GM21576 (cell line): ENCODE results near the gene ARFRP1.

Source experiments
- ATAC-seq: cut with Tn5 transposase; IDR thresholded peaks from one replicate; pipeline ENCODE4 v1.9.1; 2021; ENCODE audit warnings: mild to moderate bottlenecking, moderate library complexity; ENCODE audit not compliant: unreplicated experiment

ARFRP1 gene

GRCh38 chr20:63702751-63703470 lies 4.9 kb downstream of the ARFRP1 start:
- ATAC-seq, result no peak

- ATAC-seq, result no peak
These were observed 5.6 kb downstream of the ARFRP1 start for GRCh38 chr20:63702036-63702665.

DNA sequence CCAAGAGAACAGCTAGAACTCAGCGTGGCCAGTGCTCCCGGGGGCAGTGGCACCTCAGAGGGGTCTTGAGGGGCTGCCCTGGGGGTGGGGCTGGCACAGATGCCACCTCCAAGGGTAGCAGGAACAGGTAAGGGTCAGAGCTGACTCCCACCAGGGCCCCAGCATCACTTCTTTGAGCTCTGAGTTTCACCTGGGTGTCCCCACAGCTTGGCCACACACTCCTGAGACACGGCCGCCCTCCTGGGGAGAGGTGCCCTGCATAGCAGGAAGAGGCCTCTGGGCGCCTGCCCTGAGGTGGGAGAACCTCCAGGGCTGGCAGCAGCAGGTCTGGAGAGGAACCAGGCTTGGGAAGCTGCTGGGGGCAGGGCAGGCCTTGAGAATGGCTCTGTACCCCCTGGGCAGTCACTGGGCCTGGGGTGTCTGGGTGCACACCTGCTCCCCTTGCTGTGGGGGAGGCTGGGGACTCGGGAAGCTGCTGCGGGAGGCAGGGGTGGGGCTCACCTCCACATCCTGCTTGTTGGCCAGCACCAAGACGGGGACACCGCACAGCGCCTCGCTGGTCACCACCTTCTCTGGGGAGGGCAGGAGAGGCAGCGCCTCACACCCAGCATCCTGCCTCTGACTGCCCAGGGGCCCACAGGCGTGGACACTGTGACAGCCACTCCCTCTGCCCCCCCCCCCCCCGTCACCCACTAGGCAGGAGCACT lies 6.3 kb downstream of the ARFRP1 start:
- ATAC-seq, result no peak

GRCh38 chr20:63701051-63701328 lies 6.8 kb downstream of the ARFRP1 start:
- no peak for ATAC-seq

GRCh38 chr20:63700199-63701050 lies 7.4 kb downstream of the ARFRP1 start:
- no peak for ATAC-seq

- no peak for ATAC-seq
These were observed 8.1 kb downstream of the ARFRP1 start for GRCh38 chr20:63699466-63700198.

DNA sequence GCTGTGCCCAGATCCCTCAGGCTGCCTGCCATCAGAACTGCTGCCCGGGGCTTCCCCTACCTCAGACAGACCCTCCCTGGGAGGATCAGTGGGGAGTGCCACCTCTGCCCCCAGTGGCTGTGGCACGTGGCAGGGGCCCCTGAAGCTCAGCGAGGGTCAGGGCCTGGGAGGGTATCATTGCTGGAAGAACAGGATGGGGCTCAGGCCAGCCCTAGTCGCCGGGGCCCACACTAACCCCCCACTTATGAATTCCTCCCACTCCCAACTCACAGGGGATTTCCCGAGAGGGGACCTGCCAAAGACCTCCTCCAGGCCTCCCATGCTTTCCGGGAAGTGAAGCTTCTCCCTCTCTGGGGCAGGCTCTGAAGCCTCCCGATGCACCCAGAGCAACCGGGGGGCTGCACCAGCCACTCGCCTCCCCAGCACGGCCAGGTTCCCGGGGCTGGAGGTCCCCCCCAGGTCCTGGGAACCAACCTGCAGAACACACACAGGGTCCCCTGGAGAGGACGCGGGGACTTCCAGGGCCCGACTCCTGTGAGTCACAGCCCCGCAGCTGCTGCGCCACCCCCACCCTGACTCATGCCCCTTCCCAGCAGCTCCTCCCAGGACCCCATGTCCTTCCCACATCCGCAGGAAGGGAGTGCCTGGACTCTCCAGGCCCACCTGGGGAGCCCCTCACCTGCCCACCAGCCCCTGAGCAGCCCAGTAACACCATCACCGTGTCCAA lies 8.9 kb downstream of the ARFRP1 start:
- no peak for ATAC-seq

- ATAC-seq, result no peak
These were observed 9.8 kb downstream of the ARFRP1 start for GRCh38 chr20:63697868-63698545.

- no peak for ATAC-seq
These were observed 10.4 kb downstream of the ARFRP1 start for GRCh38 chr20:63697357-63697867.

GRCh38 chr20:63696628-63697356 lies 11.0 kb downstream of the ARFRP1 start, which contains the start of gene TNFRSF6B:
Gene TNFRSF6B (plus strand): TSS chr20:63696652. CDS start chr20:63696768, 116 bp downstream.
- ATAC-seq, result no peak

GRCh38 chr20:63696306-63696627 lies 11.5 kb downstream of the ARFRP1 start:
- no peak for ATAC-seq

DNA sequence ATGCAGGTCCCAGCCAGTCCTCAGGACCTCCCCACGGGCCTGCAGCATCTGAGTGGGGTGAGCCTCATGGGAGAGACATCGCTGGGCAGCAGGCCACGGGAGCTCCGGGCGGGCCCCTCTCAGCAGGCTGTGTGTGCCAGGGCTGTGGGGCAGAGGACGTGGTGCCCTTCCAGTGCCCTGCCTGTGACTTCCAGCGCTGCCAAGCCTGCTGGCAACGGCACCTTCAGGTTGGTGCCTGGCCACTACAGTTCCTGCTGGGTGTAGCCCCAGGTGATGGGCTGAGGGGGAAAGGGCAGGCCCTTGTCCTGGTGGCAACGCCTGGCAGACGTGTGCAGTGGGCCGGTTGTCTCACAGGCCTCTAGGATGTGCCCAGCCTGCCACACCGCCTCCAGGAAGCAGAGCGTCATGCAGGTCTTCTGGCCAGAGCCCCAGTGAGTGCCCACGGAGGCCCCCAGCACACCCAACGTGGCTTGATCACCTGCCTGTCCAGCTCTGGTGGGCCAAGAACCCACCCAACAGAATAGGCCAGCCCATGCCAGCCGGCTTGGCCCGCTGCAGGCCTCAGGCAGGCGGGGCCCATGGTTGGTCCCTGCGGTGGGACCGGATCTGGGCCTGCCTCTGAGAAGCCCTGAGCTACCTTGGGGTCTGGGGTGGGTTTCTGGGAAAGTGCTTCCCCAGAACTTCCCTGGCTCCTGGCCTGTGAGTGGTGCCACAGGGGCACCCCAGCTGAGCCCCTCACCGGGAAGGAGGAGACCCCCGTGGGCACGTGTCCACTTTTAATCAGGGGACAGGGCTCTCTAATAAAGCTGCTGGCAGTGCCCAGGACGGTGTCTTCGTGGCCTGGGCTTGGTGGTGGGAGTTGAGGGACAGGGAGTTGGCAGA lies 12.1 kb downstream of the ARFRP1 start:
- no peak for ATAC-seq

- no peak for ATAC-seq
These were observed 13.0 kb downstream of the ARFRP1 start for GRCh38 chr20:63694584-63695423.

DNA sequence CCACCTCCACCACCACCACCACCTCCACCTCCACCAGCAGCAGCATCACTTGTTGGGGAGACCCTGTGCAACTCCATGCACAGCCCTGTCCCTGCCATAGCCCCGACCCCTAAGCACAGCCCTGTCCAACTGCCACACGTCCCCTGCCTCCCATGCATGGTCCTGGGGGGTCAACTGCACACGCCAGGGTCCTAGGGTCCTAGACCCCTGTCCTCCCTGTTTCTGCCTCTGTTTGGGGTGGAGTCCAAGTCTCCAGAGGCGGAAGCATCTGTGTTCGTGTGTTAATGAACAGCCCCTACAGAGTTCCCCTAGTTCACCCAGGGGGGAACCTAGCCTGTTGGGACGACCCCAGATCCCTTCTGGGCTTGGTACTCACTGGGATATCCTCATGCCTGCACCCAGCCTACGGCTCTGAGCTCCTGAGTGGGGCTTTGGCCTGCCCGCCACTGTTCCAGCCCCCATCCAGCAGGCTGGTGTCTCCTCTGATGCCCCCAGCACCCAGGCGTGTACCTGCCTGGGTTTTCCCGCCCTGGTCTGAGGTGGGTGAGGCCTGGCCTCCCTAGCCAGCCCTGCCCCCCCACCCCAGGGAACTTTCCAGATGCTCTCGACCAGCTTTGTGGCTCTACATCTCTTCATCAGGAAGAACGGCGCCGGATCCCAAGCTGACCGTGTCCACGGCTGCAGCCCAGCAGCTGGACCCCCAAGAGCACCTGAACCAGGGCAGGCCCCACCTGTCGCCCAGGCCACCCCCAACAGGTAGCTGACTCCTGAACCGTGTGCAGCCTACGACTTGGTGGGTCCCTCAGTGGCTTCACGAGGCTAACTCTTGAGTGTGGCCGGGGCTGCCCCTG lies 13.8 kb downstream of the ARFRP1 start:
- ATAC-seq, result no peak

DNA sequence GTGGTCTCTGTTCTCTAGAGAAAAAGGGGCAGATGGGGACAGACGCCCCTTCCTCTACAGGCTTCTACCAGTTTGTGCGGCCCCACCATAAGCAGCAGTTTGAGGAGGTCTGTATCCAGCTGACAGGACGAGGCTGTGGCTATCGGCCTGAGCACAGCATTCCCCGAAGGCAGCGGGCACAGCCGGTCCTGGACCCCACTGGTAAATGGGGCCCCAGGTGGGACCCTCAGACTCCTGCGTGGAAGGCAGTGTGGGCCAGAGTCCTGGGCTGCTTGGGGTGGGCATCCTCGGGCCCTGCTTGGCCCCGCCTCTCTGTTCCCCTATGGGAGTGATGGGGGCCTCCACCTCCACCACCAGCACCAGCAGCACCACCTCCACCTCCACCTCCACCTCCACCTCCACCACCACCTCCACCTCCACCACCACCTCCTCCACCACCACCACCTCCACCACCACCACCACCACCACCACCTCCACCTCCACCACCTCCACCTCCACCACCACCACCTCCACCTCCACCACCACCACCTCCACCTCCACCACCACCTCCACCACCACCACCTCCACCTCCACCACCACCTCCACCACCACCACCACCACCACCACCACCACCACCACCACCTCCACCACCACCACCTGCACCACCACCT lies 14.6 kb downstream of the ARFRP1 start:
- ATAC-seq, result no peak
